ENCODE results near the gene IPO9.

IPO9 gene

DNA sequence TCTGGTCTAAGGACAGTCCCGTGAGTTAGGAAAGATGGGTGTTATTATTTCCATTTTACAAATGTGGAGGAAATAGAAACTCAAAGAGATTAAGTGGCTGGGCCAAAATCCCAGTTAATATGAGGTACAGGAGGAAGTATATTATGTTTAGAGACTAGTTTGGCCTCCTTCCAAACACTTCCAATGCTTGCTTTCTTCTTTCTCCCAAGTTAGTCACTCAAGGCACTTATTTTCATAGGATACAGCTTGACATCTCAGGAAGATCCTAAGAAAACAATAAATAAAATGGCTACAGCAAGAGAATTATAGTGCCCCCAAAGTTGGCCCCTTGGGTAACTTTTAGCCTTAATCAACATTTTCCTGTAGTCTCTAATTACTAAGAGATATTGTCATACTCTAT is 47.5 kb upstream of the IPO9 start:
- peaks cover 4% of the 10 kb centered on the region; the same call in 1 of the 2 replicates for H4K20me1 ChIP-seq (ENCODE audit: insufficient read depth, low read length)
- peaks cover 20% of the 10 kb centered on the region for H3K27me3 ChIP-seq (ENCODE audit: insufficient read depth, low read length, poor library complexity)
- H3K27ac ChIP-seq (ENCODE audit: low read length) = no peak overlapping the region
- H3K36me3 ChIP-seq (ENCODE audit: insufficient read depth, low read length) = no peaks in the 10 kb centered on the region
- no peaks in the 10 kb centered on the region for H3K9me3 ChIP-seq (ENCODE audit: insufficient read depth, low read length, severe bottlenecking)
- H2AFZ ChIP-seq (ENCODE audit: low read depth, low read length) = no peak overlapping the region
- TF ChIP-seq, protein P1, sequence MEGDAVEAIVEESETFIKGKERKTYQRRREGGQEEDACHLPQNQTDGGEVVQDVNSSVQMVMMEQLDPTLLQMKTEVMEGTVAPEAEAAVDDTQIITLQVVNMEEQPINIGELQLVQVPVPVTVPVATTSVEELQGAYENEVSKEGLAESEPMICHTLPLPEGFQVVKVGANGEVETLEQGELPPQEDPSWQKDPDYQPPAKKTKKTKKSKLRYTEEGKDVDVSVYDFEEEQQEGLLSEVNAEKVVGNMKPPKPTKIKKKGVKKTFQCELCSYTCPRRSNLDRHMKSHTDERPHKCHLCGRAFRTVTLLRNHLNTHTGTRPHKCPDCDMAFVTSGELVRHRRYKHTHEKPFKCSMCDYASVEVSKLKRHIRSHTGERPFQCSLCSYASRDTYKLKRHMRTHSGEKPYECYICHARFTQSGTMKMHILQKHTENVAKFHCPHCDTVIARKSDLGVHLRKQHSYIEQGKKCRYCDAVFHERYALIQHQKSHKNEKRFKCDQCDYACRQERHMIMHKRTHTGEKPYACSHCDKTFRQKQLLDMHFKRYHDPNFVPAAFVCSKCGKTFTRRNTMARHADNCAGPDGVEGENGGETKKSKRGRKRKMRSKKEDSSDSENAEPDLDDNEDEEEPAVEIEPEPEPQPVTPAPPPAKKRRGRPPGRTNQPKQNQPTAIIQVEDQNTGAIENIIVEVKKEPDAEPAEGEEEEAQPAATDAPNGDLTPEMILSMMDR (IDR thresholded peaks at IDR 0.05; ENCODE audit: borderline replicate concordance, extremely low read depth, low read length, poor library complexity, severe bottlenecking) = no peak
- no peak for TF ChIP-seq EZH2 (IDR thresholded peaks at IDR 0.05; ENCODE audit: borderline replicate concordance, low read depth, low read length, severe bottlenecking)
- H3K4me2 ChIP-seq (ENCODE audit: insufficient read depth, low read length) = no peak overlapping the region
- H3K9ac ChIP-seq (ENCODE audit: low read depth, low read length) = no peak overlapping the region
- H3K79me2 ChIP-seq (ENCODE audit: insufficient read depth, low read length) = no peaks in the 10 kb centered on the region
- H3K4me3 ChIP-seq (ENCODE audit: low read depth in 1 of 2, low read length in 2 of 2) = no peak overlapping the region
- ATAC-seq (ENCODE audit: insufficient read depth, low read depth) (no peak), DNase-seq (no peak)
- no peaks in the 10 kb centered on the region for H3K4me1 ChIP-seq (ENCODE audit: insufficient read depth, low read length)

DNA sequence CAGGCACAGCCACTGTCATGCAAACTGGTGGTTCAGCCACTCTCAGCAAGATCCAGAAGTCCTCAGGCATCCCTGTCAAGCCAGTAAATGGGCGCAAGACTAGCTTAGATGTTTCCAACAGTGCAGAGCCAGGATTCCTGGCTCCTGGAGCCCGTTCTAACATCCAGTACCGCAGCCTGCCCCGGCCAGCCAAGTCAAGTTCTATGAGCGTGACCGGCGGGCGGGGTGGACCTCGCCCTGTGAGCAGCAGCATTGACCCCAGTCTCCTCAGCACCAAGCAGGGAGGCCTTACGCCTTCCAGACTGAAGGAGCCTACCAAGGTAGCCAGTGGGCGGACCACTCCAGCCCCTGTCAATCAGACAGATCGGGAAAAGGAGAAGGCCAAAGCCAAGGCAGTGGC is 46.6 kb upstream of the IPO9 start:
- Histone ChIP-seq H3K79me2 (ENCODE audit: insufficient read depth, low read length) (no peaks in the 10 kb centered on the region), H3K27me3 (ENCODE audit: insufficient read depth, low read length, poor library complexity) (peaks cover 24% of the 10 kb centered on the region), H3K4me1 (ENCODE audit: insufficient read depth, low read length) (no peaks in the 10 kb centered on the region), H4K20me1 (ENCODE audit: insufficient read depth, low read length) (peaks cover 7% of the 10 kb centered on the region; the same call in 1 of the 2 replicates), H3K4me2 (ENCODE audit: insufficient read depth, low read length) (no peak overlapping the region), H3K4me3 (ENCODE audit: low read depth in 1 of 2, low read length in 2 of 2) (no peak overlapping the region), H3K9me3 (ENCODE audit: insufficient read depth, low read length, severe bottlenecking) (no peaks in the 10 kb centered on the region), H3K27ac (ENCODE audit: low read length) (no peak overlapping the region), H3K36me3 (ENCODE audit: insufficient read depth, low read length) (no peaks in the 10 kb centered on the region), H2AFZ (ENCODE audit: low read depth, low read length) (no peak overlapping the region), H3K9ac (ENCODE audit: low read depth, low read length) (no peak overlapping the region)
- DNase-seq (no peak), ATAC-seq (ENCODE audit: insufficient read depth, low read depth) (no peak)
- no peak for TF ChIP-seq EZH2 (IDR thresholded peaks at IDR 0.05; ENCODE audit: borderline replicate concordance, low read depth, low read length, severe bottlenecking)
- TF ChIP-seq, protein P1 (IDR thresholded peaks at IDR 0.05; ENCODE audit: borderline replicate concordance, extremely low read depth, low read length, poor library complexity, severe bottlenecking) = no peak

DNA sequence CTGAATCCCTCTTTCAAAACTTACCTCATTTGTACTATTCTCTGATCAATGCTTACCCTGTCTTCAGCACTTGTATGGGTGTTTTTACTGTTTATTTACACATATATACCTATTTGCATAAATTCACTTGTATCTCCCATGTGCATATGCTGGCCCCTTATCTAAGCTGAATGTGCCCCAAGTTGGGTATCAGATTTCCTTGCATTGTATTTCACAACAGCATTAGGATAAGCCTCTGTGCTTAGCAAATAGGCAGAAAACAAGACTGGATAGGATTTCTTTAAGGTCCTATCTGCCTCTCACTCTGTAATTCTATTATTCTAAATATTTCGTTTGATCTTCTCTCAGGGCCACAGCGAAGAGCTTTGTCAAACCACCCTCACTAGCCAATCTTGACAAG is 45.9 kb upstream of the IPO9 start:
- Histone ChIP-seq H3K27ac (ENCODE audit: low read length) (no peak overlapping the region), H3K4me1 (ENCODE audit: insufficient read depth, low read length) (no peaks in the 10 kb centered on the region)

More for the DNA sequence above, 45.9 kb upstream of the IPO9 start:
- H3K9me3 ChIP-seq (ENCODE audit: insufficient read depth, low read length, severe bottlenecking) = no peaks in the 10 kb centered on the region
- no peak overlapping the region for H2AFZ ChIP-seq (ENCODE audit: low read depth, low read length)
- H3K4me3 ChIP-seq (ENCODE audit: low read depth in 1 of 2, low read length in 2 of 2) = no peak overlapping the region
- no peaks in the 10 kb centered on the region for H3K36me3 ChIP-seq (ENCODE audit: insufficient read depth, low read length)
- TF ChIP-seq, protein P1 (IDR thresholded peaks at IDR 0.05; ENCODE audit: borderline replicate concordance, extremely low read depth, low read length, poor library complexity, severe bottlenecking) = no peak
- TF ChIP-seq EZH2 (IDR thresholded peaks at IDR 0.05; ENCODE audit: borderline replicate concordance, low read depth, low read length, severe bottlenecking) = no peak
- DNase-seq = no peak
- no peak overlapping the region for H3K4me2 ChIP-seq (ENCODE audit: insufficient read depth, low read length)
- H4K20me1 ChIP-seq (ENCODE audit: insufficient read depth, low read length) = peaks cover 7% of the 10 kb centered on the region; the same call in 1 of the 2 replicates
- ATAC-seq (ENCODE audit: insufficient read depth, low read depth) = no peak
- no peak overlapping the region for H3K9ac ChIP-seq (ENCODE audit: low read depth, low read length)
- peaks cover 21% of the 10 kb centered on the region for H3K27me3 ChIP-seq (ENCODE audit: insufficient read depth, low read length, poor library complexity)
- no peaks in the 10 kb centered on the region for H3K79me2 ChIP-seq (ENCODE audit: insufficient read depth, low read length)

All from DND-41 (cell line).